Measurements from ENCODE around the gene FLOT1.

FLOT1 gene

GRCh38 chr6:30741789-30742315, 635 bp downstream of the FLOT1 start:
- ChIA-PET POLR2A (interaction anchor here (0.6 to 4.0 kb wide), 15 partner anchors 9 to 172 kb away, joined by 3 to 84 read pairs (median 6); partner anchors contain the start of genes MDC1 and VARS2), CTCF (interaction anchor here (0.6 to 2.7 kb wide), 10 partner anchors 8 to 86 kb away, joined by 3 to 20 read pairs (median 4); no protein-coding TSS in a partner anchor)
- Histone ChIP-seq H3K9me3 (ENCODE audit: control insufficient read depth, insufficient read depth, low read depth, low read length) (no peaks in the 10 kb centered on the region), H3K4me1 (ENCODE audit: control insufficient read depth, insufficient read depth, low read length) (no peaks in the 10 kb centered on the region), H3K36me3 (ENCODE audit: control insufficient read depth in 2 of 2, insufficient read depth in 1 of 2, low read length in 2 of 2) (peaks cover 24 to 46% of the 10 kb centered on the region in 2 experiments; a peak in 2 of 3 replicates), H3K27ac (ENCODE audit: extremely low read depth, low read depth, low read length) (peak overlapping the region; percentile 94), H3K4me3 (ENCODE audit: low read depth, low read length) (peak overlapping the region; percentile 67)
- TF ChIP-seq ZNF600 (tag by site-specific recombination; IDR thresholded peaks at IDR 0.05): 0 out of 2 replicates have a peak, but pooled peaks have one; percentile 25
- TF ChIP-seq ZNF777 (tag by site-specific recombination; IDR thresholded peaks at IDR 0.05; ENCODE audit: borderline replicate concordance): no peak
- 0 out of 2 replicates have a peak, but pooled peaks have one; percentile 36 for TF ChIP-seq ZNF157 (tag by site-specific recombination; IDR thresholded peaks at IDR 0.05)
- TF ChIP-seq KLF17 (tag by site-specific recombination; IDR thresholded peaks at IDR 0.05): 0 out of 2 replicates have a peak, but pooled peaks have one; percentile 1
- no peak; the same call in 1 of the 2 replicates for TF ChIP-seq SP7 (tag by site-specific recombination; IDR thresholded peaks at IDR 0.05)
- TF ChIP-seq WT1 (tag by site-specific recombination; IDR thresholded peaks at IDR 0.05): 0 out of 2 replicates have a peak, but pooled peaks have one; percentile 8
- 0 out of 2 replicates have a peak, but pooled peaks have one; percentile 4 for TF ChIP-seq ZXDB (tag by site-specific recombination; IDR thresholded peaks at IDR 0.05)
- TF ChIP-seq ZNF335 (tag by site-specific recombination; conservative IDR thresholded peaks at IDR 0.05): peak; percentile 72
- TF ChIP-seq, protein P1, sequence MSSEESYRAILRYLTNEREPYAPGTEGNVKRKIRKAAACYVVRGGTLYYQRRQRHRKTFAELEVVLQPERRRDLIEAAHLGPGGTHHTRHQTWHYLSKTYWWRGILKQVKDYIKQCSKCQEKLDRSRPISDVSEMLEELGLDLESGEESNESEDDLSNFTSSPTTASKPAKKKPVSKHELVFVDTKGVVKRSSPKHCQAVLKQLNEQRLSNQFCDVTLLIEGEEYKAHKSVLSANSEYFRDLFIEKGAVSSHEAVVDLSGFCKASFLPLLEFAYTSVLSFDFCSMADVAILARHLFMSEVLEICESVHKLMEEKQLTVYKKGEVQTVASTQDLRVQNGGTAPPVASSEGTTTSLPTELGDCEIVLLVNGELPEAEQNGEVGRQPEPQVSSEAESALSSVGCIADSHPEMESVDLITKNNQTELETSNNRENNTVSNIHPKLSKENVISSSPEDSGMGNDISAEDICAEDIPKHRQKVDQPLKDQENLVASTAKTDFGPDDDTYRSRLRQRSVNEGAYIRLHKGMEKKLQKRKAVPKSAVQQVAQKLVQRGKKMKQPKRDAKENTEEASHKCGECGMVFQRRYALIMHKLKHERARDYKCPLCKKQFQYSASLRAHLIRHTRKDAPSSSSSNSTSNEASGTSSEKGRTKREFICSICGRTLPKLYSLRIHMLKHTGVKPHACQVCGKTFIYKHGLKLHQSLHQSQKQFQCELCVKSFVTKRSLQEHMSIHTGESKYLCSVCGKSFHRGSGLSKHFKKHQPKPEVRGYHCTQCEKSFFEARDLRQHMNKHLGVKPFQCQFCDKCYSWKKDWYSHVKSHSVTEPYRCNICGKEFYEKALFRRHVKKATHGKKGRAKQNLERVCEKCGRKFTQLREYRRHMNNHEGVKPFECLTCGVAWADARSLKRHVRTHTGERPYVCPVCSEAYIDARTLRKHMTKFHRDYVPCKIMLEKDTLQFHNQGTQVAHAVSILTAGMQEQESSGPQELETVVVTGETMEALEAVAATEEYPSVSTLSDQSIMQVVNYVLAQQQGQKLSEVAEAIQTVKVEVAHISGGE (tag by site-specific recombination; conservative IDR thresholded peaks at IDR 0.05; ENCODE audit: low read depth): peak; percentile 31; the same call in 1 of the 2 replicates

- H3K27ac ChIP-seq (ENCODE audit: extremely low read depth, low read depth, low read length): peak overlapping the region; percentile 94; the same call in 1 of the 2 replicates
- ChIA-PET POLR2A (interaction anchor here (0.7 to 4.0 kb wide), 14 partner anchors 9 to 126 kb away, joined by 3 to 84 read pairs (median 8); partner anchors contain the start of gene MDC1), CTCF (interaction anchor here (1.2 to 2.9 kb wide), 8 partner anchors 8 to 87 kb away, joined by 4 to 22 read pairs (median 6); no protein-coding TSS in a partner anchor)
- peaks cover 27 to 50% of the 10 kb centered on the region in 2 experiments; a peak in 2 of 3 replicates for H3K36me3 ChIP-seq (ENCODE audit: control insufficient read depth in 2 of 2, insufficient read depth in 1 of 2, low read length in 2 of 2)
- H3K4me1 ChIP-seq (ENCODE audit: control insufficient read depth, insufficient read depth, low read length): no peaks in the 10 kb centered on the region
- H3K4me3 ChIP-seq (ENCODE audit: low read depth, low read length): peak overlapping the region; percentile 67
- no peaks in the 10 kb centered on the region for H3K9me3 ChIP-seq (ENCODE audit: control insufficient read depth, insufficient read depth, low read depth, low read length)
- no peak for TF ChIP-seq ZFP69B (tag by site-specific recombination; IDR thresholded peaks at IDR 0.05)
- TF ChIP-seq, protein P2, sequence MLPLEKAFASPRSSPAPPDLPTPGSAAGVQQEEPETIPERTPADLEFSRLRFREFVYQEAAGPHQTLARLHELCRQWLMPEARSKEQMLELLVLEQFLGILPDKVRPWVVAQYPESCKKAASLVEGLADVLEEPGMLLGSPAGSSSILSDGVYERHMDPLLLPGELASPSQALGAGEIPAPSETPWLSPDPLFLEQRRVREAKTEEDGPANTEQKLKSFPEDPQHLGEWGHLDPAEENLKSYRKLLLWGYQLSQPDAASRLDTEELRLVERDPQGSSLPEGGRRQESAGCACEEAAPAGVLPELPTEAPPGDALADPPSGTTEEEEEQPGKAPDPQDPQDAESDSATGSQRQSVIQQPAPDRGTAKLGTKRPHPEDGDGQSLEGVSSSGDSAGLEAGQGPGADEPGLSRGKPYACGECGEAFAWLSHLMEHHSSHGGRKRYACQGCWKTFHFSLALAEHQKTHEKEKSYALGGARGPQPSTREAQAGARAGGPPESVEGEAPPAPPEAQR (tag by site-specific recombination; IDR thresholded peaks at IDR 0.05): no peak
- no peak for TF ChIP-seq ZNF48 (tag by site-specific recombination; IDR thresholded peaks at IDR 0.05)
- TF ChIP-seq PRDM6 (tag by site-specific recombination; IDR thresholded peaks at IDR 0.05): no peak
- no peak for TF ChIP-seq ZNF18 (tag by site-specific recombination; IDR thresholded peaks at IDR 0.05)
- TF ChIP-seq KLF8 (tag by site-specific recombination; IDR thresholded peaks at IDR 0.05): no peak
- TF ChIP-seq, protein P3, sequence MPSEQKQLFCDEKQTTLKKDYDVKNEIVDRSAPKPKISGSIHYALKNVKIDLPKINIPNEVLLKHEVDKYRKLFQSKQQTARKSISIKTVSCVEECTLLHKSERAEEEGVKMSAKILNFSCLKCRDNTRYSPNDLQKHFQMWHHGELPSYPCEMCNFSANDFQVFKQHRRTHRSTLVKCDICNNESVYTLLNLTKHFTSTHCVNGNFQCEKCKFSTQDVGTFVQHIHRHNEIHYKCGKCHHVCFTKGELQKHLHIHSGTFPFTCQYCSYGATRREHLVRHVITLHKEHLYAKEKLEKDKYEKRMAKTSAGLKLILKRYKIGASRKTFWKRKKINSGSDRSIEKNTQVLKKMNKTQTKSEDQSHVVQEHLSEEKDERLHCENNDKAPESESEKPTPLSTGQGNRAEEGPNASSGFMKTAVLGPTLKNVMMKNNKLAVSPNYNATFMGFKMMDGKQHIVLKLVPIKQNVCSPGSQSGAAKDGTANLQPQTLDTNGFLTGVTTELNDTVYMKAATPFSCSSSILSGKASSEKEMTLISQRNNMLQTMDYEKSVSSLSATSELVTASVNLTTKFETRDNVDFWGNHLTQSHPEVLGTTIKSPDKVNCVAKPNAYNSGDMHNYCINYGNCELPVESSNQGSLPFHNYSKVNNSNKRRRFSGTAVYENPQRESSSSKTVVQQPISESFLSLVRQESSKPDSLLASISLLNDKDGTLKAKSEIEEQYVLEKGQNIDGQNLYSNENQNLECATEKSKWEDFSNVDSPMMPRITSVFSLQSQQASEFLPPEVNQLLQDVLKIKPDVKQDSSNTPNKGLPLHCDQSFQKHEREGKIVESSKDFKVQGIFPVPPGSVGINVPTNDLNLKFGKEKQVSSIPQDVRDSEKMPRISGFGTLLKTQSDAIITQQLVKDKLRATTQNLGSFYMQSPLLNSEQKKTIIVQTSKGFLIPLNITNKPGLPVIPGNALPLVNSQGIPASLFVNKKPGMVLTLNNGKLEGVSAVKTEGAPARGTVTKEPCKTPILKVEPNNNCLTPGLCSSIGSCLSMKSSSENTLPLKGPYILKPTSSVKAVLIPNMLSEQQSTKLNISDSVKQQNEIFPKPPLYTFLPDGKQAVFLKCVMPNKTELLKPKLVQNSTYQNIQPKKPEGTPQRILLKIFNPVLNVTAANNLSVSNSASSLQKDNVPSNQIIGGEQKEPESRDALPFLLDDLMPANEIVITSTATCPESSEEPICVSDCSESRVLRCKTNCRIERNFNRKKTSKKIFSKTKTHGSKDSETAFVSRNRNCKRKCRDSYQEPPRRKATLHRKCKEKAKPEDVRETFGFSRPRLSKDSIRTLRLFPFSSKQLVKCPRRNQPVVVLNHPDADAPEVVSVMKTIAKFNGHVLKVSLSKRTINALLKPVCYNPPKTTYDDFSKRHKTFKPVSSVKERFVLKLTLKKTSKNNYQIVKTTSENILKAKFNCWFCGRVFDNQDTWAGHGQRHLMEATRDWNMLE (tag by site-specific recombination; conservative IDR thresholded peaks at IDR 0.05; ENCODE audit: low read depth): no peak
- TF ChIP-seq ZNF214 (tag by site-specific recombination; IDR thresholded peaks at IDR 0.05; ENCODE audit: borderline replicate concordance): no peak
Measured at GRCh38 chr6:30741063-30741779, 1.3 kb downstream of the FLOT1 start.
